Uterus (tissue), 2 donors: ENCODE measurements around the gene KLHL7.

Experiments
- POLR2A ChIP-seq, 2 donors: fragments of 450-650 bp; IDR thresholded peaks; one replicate each; pipeline ENCODE4 v1.6.1; 2016; ENCODE audit warnings: antibody characterized with exemption in 2 of 2, mild to moderate bottlenecking in 1 of 2, moderate library complexity in 1 of 2
- TF ChIP-seq, protein P1 (sequence below), 4 experiments: fragments of 200-600 bp in 2 of 4; fragments of 450-650 bp in 2 of 4; sonication (generic) in 2 of 4; IDR thresholded peaks; one replicate each; pipeline ENCODE4 v1.5.1; 2016 to 2019; ENCODE audit warnings: antibody characterized with exemption in 4 of 4, mild to moderate bottlenecking in 2 of 4, moderate library complexity in 1 of 4

DNA sequence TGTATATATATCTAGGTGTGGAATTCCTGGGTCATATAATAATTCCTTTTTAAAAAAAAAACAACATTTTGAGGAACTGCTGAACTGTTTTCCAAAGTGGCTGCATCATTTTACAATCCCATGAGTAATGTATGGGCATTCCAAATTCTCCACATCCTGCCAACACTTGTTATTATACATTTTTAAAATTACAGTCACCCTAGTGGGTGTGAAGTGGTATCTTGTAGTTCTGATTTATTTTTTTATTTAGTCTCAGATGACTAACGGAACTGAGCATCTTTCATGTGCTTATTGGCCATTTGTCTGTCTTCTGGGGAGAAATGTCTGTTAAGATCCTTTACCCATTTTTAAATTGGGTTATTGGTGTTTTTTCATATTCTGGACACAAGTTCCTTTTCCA, 12.0 kb upstream of the KLHL7 start:
- TF ChIP-seq, protein P1, sequence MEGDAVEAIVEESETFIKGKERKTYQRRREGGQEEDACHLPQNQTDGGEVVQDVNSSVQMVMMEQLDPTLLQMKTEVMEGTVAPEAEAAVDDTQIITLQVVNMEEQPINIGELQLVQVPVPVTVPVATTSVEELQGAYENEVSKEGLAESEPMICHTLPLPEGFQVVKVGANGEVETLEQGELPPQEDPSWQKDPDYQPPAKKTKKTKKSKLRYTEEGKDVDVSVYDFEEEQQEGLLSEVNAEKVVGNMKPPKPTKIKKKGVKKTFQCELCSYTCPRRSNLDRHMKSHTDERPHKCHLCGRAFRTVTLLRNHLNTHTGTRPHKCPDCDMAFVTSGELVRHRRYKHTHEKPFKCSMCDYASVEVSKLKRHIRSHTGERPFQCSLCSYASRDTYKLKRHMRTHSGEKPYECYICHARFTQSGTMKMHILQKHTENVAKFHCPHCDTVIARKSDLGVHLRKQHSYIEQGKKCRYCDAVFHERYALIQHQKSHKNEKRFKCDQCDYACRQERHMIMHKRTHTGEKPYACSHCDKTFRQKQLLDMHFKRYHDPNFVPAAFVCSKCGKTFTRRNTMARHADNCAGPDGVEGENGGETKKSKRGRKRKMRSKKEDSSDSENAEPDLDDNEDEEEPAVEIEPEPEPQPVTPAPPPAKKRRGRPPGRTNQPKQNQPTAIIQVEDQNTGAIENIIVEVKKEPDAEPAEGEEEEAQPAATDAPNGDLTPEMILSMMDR (IDR thresholded peaks at IDR 0.05), result no peak
- no peak for TF ChIP-seq POLR2A (IDR thresholded peaks at IDR 0.05)
